ENCODE measurements around the gene SOCS4.

The SOCS4 gene

GRCh38 chr14:55084401-55085059 lies 57.5 kb downstream of the SOCS4 start:
- DNase-seq = no peak

DNA sequence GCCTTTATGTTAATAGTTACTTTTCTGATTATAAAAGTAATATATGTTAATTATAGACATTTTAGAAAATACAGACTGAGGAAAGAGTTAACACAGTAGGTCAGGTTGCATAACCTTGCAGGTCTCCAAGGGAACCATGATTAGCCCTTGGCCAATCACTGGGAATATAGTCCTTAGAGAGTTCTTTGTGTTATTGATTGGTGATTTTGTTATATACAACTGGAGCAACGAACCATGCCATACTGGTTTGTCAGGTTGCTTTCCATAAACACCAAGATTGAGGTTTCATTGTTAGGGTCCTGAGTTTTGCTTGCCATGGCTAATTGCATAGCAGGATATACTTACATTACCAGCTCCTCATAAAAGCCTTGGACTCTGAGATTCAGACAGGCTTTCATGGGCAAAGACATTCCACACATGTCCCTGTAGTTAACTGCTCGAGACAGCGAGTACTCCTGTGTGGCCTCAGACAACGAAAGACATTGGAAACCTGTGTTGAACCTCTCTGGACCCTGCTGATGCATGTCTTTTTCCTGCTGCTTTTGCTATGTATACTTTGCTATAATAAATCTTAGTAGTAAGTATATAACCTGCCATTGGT lies 58.1 kb downstream of the SOCS4 start:
- no peak for DNase-seq

- no peak for DNase-seq
These were observed 59.9 kb downstream of the SOCS4 start for GRCh38 chr14:55086938-55087337.

DNA sequence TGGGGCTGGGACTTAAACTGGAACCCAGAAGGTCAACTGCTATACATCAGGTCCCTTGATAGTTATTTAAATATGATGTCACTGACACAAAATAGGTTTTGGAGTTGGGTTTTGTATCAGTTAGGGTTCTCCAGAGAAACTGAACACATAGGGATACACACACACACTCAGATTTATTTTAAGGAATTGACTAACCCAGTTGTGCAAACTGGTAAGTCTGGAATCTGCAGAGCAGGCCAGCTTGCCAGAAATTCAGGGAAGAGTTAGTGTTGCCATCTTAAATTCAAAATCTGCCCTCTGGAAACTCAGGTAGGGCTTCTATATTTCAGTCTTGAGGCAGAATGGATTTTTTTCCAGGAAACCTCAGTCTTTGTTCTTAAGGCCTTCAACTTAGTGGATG lies 61.3 kb downstream of the SOCS4 start:
- DNase-seq = no peak

DNA sequence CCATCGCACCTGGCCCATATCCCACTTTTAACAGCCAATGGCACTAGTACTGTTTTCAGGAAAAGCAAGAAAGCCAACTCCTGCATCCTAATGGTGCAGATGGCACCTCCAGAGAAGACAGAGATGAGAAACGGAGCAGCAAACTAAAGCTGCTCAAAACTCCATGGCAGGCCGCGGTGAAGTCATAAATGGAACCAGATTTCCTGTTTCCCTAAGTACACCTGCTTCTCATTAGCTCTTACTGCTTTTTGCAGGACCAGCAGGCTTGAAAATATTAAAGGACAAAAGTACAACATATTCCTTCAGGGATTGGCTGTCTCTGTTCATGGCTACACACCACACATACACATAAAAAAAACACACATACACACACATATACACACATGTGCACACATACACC lies 65.3 kb downstream of the SOCS4 start:
- no peak for DNase-seq

GRCh38 chr14:55094292-55095157 lies 67.5 kb downstream of the SOCS4 start:
- no peak for DNase-seq

GRCh38 chr14:55097881-55098560 lies 71.0 kb downstream of the SOCS4 start:
- peak in 4 of 56 donors; percentile 3 to 18 (median 8) for DNase-seq

DNA sequence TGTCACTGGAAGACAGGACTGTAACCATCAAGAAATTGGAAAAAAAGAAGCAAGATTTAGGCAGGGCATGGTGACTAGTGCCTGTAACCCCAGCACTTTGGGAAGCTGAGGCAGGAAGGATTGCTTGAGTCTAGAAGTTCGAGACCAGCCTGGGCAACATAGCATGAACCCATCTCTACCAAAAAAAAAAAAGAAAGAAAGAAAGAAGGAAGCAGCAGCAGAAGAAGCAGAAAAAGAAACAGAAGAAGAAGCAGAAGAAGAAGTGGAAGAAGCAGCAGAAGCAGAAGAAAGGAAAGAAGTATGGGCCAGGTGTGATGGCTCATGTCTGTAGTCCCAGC lies 71.5 kb downstream of the SOCS4 start:
- DNase-seq = no peak

All from nucleus accumbens (tissue), 56 donors.